Chondrocyte (in vitro differentiated cells): ENCODE results near the gene MTA2. TPM values are rescaled to one million over a fixed set of nuclear protein-coding genes. Genes with fewer than 3 reads are reported as not detected.

Source experiments
- DNase-seq: peaks from one replicate; pipeline ENCODE4 v3.0.0; 2021; ENCODE audit warnings: mixed read lengths, low spot score
- H3K27ac Mint-ChIP-seq: one replicate; pipeline ENCODE4 v1.8.0; 2021; ENCODE audit warnings: mild to moderate bottlenecking, moderate library complexity, mixed read lengths; ENCODE audit not compliant: unreplicated experiment
- H3K27me3 Mint-ChIP-seq: 2 replicates; pipeline ENCODE4 v1.8.0; 2021; ENCODE audit warnings: low read depth, mixed read lengths
- H3K36me3 Mint-ChIP-seq: 2 replicates; pipeline ENCODE4 v1.8.0; 2021; ENCODE audit warnings: low read depth, mixed read lengths
- H3K4me1 Mint-ChIP-seq: 2 replicates; pipeline ENCODE4 v1.8.0; 2021; ENCODE audit warnings: low read depth, mild to moderate bottlenecking, mixed read lengths
- H3K4me3 Mint-ChIP-seq: one replicate; pipeline ENCODE4 v1.8.0; 2021; ENCODE audit warnings: mild to moderate bottlenecking, moderate library complexity, mixed read lengths; ENCODE audit not compliant: unreplicated experiment
- H3K9me3 Mint-ChIP-seq: 2 replicates; pipeline ENCODE4 v1.8.0; 2021; ENCODE audit warnings: low read depth, mixed read lengths
- total RNA-seq: library from RNA; stranded (reverse); gene quantifications from 3 replicates; pipeline ENCODE4 v1.2.1, GENCODE V29; 2021
- TF ChIP-seq, protein P1 (sequence below): fragments of 200-600 bp; sonication (generic); IDR thresholded peaks from 2 replicates; pipeline ENCODE4 v1.5.0; 2021; ENCODE audit warnings: antibody characterized with exemption, mild to moderate bottlenecking, moderate library complexity

MTA2 gene
- total RNA-seq, 1 donor from 2014 or later = 81.7 TPM

DNA sequence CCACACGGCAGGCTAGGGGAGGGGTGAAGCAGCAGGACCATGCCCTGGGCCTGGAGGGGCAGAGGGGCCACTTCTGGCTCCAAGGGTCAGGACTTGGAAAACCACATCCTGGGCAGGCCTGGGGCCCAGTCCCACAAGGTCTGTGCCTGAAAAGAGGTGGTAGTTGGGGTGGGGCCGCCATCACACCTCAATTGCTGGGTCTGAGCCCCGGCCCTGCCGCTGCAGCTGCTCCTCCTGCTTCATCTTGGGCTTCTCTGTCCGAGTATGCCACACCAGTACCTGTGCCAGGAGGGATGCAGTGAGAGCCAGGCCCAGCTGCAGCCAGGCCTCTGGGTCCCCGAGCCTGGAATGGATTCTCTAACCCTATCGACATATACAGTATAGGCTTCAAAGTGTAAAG, 13.9 kb upstream of the MTA2 start:
- Mint-ChIP-seq H3K27me3 (no peaks in the 10 kb centered on the region), H3K9me3 (no peaks in the 10 kb centered on the region), H3K4me1 (peaks cover 18% of the 10 kb centered on the region), H3K36me3 (peaks cover 5% of the 10 kb centered on the region), H3K4me3 (no peak overlapping the region), H3K27ac (no peak overlapping the region)
- DNase-seq = no peak
- TF ChIP-seq, protein P1, sequence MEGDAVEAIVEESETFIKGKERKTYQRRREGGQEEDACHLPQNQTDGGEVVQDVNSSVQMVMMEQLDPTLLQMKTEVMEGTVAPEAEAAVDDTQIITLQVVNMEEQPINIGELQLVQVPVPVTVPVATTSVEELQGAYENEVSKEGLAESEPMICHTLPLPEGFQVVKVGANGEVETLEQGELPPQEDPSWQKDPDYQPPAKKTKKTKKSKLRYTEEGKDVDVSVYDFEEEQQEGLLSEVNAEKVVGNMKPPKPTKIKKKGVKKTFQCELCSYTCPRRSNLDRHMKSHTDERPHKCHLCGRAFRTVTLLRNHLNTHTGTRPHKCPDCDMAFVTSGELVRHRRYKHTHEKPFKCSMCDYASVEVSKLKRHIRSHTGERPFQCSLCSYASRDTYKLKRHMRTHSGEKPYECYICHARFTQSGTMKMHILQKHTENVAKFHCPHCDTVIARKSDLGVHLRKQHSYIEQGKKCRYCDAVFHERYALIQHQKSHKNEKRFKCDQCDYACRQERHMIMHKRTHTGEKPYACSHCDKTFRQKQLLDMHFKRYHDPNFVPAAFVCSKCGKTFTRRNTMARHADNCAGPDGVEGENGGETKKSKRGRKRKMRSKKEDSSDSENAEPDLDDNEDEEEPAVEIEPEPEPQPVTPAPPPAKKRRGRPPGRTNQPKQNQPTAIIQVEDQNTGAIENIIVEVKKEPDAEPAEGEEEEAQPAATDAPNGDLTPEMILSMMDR = no peak

DNA sequence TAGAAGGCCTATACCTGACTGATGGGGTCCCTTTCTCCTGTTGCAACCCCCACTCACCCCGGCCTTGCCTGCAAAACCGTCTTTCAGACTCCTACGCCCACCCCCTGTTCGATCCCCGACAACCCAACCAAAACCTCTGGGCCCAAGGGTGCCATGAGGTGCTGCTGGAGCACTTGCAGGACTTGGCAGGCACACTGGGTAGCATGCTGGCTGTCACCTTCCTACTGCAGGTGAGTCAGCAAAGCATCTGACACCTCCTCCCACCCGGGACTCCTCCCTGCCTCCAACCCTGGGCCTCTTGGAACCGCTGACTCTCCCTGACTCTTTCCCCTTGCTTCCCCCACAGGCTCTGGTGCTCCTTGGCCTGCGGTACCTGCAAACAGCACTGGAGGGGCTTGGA, 12.6 kb upstream of the MTA2 start:
- Mint-ChIP-seq H3K27ac (peak overlapping the region; percentile 74), H3K4me1 (peaks cover 17% of the 10 kb centered on the region), H3K4me3 (no peak overlapping the region), H3K9me3 (no peaks in the 10 kb centered on the region), H3K27me3 (no peaks in the 10 kb centered on the region), H3K36me3 (peaks cover 5% of the 10 kb centered on the region)
- TF ChIP-seq, protein P1 = no peak
- no peak for DNase-seq

DNA sequence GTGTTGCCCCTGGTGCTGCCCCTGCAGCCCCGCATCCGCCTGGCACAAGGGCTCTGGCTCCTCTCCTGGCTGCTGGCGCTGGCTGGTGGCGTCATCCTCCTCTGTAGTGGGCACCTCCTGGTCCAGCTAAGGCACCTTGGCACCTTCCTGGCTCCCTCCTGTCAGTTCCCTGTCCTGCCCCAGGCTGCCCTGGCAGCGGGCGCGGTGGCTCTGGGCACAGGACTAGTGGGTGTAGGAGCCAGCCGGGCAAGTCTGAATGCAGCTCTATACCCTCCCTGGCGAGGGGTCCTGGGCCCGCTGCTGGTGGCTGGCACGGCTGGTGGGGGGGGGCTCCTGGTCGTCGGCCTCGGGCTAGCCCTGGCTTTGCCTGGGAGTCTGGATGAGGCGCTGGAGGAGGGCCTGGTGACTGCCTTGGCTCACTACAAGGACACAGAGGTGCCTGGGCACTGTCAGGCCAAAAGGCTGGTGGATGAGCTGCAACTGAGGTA, 11.7 kb upstream of the MTA2 start:
- Mint-ChIP-seq H3K27ac (peak overlapping the region; percentile 82), H3K36me3 (peaks cover 4% of the 10 kb centered on the region), H3K27me3 (no peaks in the 10 kb centered on the region), H3K4me1 (peaks cover 17% of the 10 kb centered on the region), H3K4me3 (peak overlapping the region; percentile 54), H3K9me3 (no peaks in the 10 kb centered on the region)
- no peak for DNase-seq
- TF ChIP-seq, protein P1 = no peak

DNA sequence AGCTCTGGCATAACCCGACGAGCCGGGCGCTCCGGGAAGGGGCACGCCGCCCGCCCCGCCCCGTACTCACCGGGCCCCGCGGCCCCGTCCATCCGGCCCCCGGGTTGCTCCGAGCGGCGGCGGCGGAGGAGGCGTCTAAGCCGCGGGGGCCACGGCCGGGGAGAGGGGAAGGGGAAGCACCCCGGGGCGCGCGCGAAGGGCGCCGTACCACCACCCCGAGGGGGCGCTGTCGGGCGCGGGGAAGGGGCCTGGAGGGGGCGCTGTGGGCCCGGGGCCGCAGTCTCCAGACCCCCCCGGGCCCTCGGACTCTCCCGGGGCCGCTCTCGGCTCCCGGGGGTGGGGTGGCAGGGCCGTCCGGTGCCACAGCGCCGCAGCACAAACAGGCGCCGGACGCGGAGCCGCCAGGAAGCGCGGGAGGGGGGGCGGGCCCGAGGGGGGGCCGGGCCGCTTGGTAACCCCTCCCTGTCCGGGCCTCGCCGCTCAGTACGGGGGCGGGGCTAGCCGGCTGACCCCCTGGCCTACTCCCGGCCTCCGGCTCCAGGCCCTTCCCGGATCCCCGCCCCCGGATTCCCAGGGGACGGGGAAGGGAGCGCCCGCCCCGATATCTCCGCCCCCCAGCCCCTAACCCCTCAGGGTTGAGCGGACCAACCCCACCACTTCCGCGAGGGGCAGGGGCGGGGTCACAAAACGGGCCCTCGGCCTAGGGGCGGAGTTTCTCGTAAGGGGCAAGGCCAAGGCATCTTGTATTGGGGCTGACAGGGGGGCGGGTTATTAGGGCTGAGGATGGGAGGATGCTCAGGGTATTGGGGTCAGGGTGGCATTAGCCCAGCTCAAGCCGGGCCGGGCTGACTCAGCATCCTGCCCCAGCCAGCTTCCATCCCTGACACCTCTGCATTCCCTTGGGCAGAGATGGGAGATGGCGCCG, 11.0 kb upstream of the MTA2 start, which contains the start of the genes EML3 and ROM1:
Gene EML3, minus strand, starts transcription at position 410 of the 925 bp plus-strand sequence. Its CDS starts 318 bp downstream, at position 92.
Gene ROM1, plus strand, starts transcription at position 892 of the 925 bp plus-strand sequence. Its CDS starts 25 bp downstream, at position 917.
- TF ChIP-seq, protein P1 = peak; percentile 100
- DNase-seq = no peak
- Mint-ChIP-seq H3K4me1 (peaks cover 17% of the 10 kb centered on the region), H3K4me3 (peak within 1 kb of the TSS; percentile 97), H3K27me3 (no peaks in the 10 kb centered on the region), H3K36me3 (peaks cover 4% of the 10 kb centered on the region), H3K27ac (peak within 1 kb of the TSS; percentile 95), H3K9me3 (no peaks in the 10 kb centered on the region)

DNA sequence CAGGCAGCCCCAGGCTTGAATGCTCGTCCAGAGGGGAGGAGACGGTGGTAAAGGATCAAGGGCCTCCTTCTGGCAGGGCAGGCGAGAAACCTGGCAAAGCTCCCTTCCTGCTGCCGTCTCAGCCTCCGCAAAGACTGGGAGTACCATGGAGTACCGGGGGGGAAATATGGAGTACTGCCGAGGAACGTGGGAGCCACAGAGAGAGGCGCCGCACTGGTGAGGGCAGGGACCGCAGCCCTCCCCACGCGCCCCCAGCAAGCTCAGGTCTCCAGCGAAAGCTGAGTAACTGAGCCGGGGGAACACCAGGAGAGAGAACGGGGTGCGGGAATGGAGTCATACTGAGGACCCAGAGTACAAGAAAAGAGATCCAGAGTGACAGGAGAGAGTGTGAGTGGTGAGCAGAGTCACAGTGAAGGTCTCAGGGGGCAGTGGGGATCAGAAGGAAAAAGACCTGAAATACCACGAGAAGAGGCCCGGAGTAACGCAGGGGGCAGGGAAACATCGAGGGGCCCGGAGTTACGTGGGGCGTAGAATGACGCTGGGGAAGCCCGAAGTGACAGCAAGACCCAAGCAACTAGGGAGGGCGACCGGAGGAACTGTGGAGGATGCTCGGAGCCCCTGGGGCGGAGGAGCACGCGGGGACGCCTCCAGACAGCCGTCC, 10.2 kb upstream of the MTA2 start:
- DNase-seq = no peak
- peaks cover 6% of the 10 kb centered on the region for H3K36me3 Mint-ChIP-seq
- TF ChIP-seq, protein P1 = peak; percentile 50

More for the DNA sequence above, 10.2 kb upstream of the MTA2 start:
- Mint-ChIP-seq H3K27me3 (no peaks in the 10 kb centered on the region), H3K4me1 (peaks cover 17% of the 10 kb centered on the region), H3K4me3 (peak overlapping the region; percentile 97), H3K27ac (peak overlapping the region; percentile 95), H3K9me3 (no peaks in the 10 kb centered on the region)
